GM19240 (cell line): Measurements from ENCODE around the gene BNIP2.
"Not testable (repeated sequence)": the region's sequence is repeated elsewhere in the genome, so short reads cannot be mapped to it uniquely, and the experiment has no call there.

Experiments
- DNase-seq: peaks from one replicate; pipeline ENCODE4 v3.0.0; 2011; ENCODE audit warnings: low spot score; ENCODE audit not compliant: insufficient read length

Gene BNIP2

DNA sequence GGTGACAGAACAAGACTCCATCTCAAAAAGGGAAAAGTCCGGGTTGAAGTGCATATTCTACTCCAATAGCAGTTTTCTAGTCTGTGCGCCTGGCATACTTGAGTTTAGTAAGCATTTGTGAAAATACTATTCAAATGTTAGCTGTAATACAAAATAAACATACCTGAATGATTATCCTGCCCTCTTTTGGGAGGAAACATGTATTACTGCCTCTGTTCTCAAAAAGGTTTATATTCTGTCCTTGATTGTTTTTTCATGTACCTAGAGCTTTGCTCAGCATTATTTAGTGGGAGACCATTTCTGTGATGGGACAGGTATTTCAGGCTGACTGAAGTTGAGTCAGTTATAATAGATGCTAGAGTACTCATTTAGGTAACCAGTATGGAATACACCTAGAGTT is 51.6 kb downstream of the BNIP2 start:
- DNase-seq, result not testable (repeated sequence)

DNA sequence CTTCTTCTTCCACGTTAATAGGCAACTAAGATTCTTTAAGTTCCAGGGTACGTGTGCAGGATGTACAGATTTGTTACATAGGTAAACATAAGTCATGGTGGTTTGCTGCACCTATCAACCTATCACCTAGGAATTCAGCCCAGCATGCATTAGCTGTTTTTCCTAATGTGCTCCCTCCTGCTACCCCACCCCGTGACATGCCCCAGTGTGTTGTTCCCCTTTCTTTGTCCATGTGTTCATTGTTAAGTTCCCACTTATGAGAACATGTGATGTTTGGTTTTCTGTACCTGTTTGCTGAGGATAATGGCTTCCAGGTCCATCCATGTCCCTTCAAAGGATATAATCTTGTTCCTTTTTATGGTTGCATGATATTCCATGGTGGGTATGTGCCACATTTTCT is 52.9 kb downstream of the BNIP2 start:
- DNase-seq, result no peak

DNA sequence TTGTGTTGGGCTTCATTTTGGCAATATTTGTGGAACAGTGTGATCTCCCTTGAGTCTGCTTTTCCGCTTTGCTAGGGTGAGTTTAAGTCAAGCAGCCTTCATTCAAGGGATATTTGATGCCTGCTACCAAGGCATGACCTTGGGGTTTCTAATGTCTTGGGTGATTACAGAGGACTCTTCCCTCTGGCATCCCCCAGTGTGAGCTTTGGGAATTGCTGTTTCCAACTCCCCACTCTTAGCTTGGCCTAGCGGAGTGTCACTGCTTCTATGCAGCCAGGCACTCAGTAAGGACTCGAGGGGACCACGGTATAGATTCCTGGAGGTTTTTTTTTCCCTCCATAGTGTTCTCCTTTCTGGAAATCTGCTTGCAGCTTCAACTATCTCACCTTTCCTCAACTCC is 56.4 kb downstream of the BNIP2 start:
- DNase-seq, result no peak

DNA sequence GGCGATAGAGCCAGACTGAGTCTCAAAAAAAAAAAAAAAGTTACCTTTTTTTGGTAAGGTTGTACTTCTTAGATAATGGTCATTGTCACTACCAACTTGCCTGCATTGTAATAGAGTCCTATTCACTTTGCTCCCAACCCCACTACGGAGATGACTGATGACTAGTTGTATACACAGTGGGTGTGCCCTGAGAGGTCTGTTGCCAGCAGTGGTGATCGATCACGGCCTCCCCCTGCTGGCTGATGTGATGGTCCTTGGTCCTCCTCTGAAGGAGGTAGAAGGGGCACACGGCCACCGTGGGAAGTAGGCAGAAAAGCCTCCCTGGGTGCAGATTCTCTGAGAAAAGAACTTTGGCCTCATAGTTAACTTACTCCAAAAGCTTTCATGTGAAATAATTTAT is 66.8 kb downstream of the BNIP2 start:
- peak; percentile 58 for DNase-seq

DNA sequence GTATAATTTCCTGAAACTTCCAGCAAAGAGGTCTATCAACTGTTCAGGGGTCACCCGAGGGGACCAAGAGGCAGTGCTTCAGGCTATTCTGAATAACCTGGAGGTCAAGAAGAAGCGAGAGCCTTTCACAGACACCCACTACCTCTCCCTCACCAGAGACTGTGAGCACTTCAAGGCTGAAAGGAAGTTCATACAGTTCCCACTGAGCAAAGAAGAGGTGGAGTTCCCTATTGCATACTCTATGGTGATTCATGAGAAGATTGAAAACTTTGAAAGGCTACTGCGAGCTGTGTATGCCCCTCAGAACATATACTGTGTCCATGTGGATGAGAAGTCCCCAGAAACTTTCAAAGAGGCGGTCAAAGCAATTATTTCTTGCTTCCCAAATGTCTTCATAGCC is 70.7 kb downstream of the BNIP2 start:
- DNase-seq, result no peak

DNA sequence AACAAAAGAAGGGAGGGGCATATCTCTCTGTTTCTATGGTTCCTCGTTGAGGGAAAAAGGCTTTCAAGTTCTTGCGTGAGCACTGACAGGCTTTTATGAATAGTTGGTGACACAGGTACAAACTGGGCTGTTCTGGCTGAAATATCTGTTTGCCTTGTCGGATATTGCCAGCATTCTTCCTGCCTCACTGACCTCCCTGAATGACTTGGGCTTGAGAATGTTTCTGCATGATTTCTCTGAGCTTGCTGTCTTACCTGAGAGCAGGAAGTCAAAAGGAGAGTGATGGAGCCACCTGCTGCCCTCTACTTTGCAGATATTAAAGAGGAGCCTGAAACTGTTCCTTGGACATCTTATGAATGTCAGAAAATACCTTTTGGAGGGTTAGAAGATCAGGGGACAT is 72.7 kb downstream of the BNIP2 start:
- DNase-seq, result no peak

DNA sequence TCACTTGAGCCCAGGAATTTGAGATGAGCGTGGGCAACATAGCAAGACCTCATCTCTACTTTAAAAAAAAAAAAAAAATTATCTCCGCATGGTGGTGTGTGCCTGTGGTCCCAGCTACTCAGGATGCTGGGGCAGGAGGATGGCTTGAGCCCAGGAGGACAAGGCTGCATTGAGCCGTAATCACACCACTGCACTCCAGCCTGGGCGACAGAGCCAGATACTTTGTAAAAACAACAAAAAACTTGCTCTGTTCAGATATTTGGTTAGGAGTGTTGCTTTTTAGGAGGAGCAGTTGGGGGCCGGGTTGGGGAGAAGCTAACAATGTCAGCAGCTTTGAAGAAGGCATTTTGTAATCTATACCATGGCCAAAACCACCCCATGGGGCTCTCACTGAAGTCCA is 73.5 kb downstream of the BNIP2 start:
- no peak for DNase-seq

DNA sequence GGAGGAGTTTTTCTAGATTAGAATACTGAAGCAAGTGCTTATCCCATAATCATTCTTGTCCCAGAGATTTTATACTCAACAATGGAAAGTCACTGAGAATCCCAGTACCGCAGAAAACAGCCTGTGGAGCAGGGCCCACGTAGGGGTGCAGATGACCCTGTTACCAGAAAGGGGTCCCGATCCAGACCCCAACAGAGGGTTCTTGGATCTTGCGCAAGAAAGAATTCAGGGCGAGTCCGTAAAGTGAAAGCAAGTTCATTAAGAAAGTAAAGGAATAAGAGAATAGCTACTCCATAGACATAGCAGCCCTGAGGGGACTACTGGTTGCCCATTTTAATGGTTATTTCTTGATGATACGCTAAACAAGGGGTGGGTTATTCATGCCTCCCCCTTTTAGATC is 75.0 kb downstream of the BNIP2 start:
- no peak for DNase-seq

DNA sequence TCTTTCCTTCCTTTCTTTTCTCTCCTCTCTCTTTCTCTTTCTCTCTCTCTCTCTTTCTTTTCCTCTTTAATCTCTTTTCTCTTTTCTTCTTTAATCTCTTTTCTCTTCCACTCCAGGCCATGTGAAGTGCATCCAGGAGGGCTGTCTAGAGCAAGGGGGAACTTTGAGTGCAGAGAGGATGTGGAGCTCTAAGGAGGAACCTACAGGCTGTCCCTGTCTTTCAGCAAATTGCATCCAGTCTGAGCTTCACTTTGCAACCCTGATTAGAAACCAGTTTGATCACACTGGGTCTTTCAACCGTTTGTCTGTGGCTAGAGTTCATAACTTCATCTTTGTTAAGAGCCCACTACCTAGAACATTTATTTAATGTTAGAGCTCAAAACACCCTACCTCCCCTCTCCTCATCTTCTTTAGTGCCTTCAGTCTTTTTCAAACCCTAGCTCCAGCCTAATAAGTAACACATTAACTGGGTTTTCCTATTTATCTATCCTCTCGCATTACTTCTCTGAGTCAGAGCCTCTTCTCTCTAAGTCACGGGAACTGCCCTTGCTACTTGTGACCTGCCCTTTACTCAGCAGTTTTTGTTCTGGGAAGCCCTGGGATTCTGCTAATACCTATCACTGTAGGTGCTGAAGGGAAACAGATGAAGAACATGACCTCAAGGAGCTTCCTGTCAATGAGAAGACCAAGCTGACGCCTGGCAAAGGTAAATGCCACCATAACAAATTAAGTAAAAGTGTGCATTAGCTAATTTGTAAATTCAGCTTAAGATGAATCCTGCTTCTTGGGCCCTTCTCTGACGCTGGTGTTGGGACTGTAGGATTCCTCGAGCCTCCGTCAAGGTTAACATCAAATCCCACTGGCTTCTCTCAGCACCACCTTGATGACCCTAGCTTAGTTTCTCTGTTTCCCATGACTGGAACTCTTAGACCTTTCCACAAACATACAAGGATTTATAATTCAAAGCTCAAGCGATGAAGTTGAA is 77.6 kb downstream of the BNIP2 start, which contains the start of gene GCNT3:
Gene GCNT3 (plus strand): TSS at position 508 of the 985 bp plus-strand sequence. CDS start 6,456 bp downstream, outside the sequence.
- no peak for DNase-seq

DNA sequence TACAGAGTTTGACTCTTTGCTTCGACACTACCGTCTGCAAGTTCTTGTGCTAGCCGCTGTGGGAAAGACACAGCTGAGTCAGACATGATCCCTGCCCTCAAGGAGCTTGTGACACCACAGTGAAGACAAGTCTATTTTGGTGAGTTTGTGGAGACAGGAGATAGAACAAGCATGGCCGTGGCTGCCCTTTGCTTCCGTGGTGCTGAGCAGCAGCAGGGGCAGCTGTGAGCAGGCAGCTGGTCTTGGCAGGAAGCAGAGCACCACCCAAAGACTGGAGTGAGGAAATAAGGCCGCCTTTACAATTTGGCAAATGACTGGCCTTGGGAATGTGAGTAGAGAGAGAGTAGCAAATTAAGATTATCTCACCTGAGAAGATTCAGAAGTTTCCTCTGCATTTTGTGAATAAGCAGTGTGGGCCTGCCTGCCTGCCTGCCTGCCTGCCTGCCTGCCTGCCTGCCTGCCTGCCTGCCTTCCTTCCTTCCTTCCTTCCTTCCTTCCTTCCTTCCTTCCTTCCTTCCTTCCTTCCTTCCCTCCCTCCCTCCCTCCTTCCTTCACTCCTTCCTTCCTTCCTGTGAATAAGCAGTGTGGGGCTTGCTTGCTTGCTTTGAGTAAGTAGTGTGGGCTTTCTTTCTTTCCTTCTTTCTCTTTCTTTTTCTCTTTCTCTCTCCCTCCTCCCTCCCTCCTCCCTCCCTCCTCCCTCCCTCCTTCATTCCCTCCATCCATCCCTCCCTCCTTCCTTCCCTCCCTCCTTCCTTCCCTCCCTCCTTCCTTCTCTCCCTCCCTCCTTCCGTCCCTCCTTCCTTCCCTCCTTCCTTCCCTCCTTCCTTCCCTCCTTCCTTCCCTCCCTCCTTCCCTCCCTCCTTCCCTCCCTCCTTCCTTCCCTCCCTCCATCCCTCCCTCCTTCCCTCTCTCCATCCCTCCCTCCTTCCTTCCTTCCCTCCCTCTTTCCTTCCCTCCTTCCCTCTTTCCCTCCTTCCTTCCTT is 79.1 kb downstream of the BNIP2 start:
- DNase-seq, result no peak
